ENCODE measurements around the gene ADGRV1.

ADGRV1 gene

GRCh38 chr5:91139572-91140200 is 581.1 kb downstream of the ADGRV1 start:
- Histone ChIP-seq H3K27ac (ENCODE audit: low read depth in 2 of 2, low read length in 2 of 2) (peak overlapping the region; percentile 41 to 54), H3K4me1 (ENCODE audit: control insufficient read depth in 2 of 2, insufficient read depth in 2 of 2, low read length in 2 of 2) (peaks cover 4 to 9% of the 10 kb centered on the region in 2 donors), H3K27me3 (ENCODE audit: control insufficient read depth in 2 of 2, insufficient read depth in 2 of 2, low read length in 2 of 2) (no peaks in the 10 kb centered on the region), H3K4me3 (ENCODE audit: low read length in 2 of 2) (no peak overlapping the region), H3K9ac (ENCODE audit: low read depth in 1 of 2, low read length in 2 of 2) (no peak overlapping the region), H3K9me3 (ENCODE audit: control insufficient read depth in 2 of 2, low read length in 2 of 2) (no peaks in the 10 kb centered on the region), H3K36me3 (ENCODE audit: control insufficient read depth in 2 of 2, insufficient read depth in 2 of 2, low read length in 2 of 2) (no peaks in the 10 kb centered on the region)

GRCh38 chr5:91140657-91141056 is 582.1 kb downstream of the ADGRV1 start:
- H3K4me3 ChIP-seq (ENCODE audit: low read length in 2 of 2) = no peak overlapping the region
- no peaks in the 10 kb centered on the region for H3K27me3 ChIP-seq (ENCODE audit: control insufficient read depth in 2 of 2, insufficient read depth in 2 of 2, low read length in 2 of 2)
- H3K9me3 ChIP-seq (ENCODE audit: control insufficient read depth in 2 of 2, low read length in 2 of 2) = no peaks in the 10 kb centered on the region
- H3K4me1 ChIP-seq (ENCODE audit: control insufficient read depth in 2 of 2, insufficient read depth in 2 of 2, low read length in 2 of 2) = peaks cover 4 to 9% of the 10 kb centered on the region in 2 donors
- no peak overlapping the region for H3K9ac ChIP-seq (ENCODE audit: low read depth in 1 of 2, low read length in 2 of 2)
- H3K27ac ChIP-seq (ENCODE audit: low read depth in 2 of 2, low read length in 2 of 2) = no peak overlapping the region
- H3K36me3 ChIP-seq (ENCODE audit: control insufficient read depth in 2 of 2, insufficient read depth in 2 of 2, low read length in 2 of 2) = no peaks in the 10 kb centered on the region

GRCh38 chr5:91141642-91142041 is 583.0 kb downstream of the ADGRV1 start:
- Histone ChIP-seq H3K27ac (ENCODE audit: low read depth in 2 of 2, low read length in 2 of 2) (no peak overlapping the region), H3K4me3 (ENCODE audit: low read length in 2 of 2) (no peak overlapping the region), H3K9ac (ENCODE audit: low read depth in 1 of 2, low read length in 2 of 2) (no peak overlapping the region), H3K27me3 (ENCODE audit: control insufficient read depth in 2 of 2, insufficient read depth in 2 of 2, low read length in 2 of 2) (no peaks in the 10 kb centered on the region), H3K36me3 (ENCODE audit: control insufficient read depth in 2 of 2, insufficient read depth in 2 of 2, low read length in 2 of 2) (no peaks in the 10 kb centered on the region), H3K4me1 (ENCODE audit: control insufficient read depth in 2 of 2, insufficient read depth in 2 of 2, low read length in 2 of 2) (peaks cover 4 to 9% of the 10 kb centered on the region in 2 donors), H3K9me3 (ENCODE audit: control insufficient read depth in 2 of 2, low read length in 2 of 2) (no peaks in the 10 kb centered on the region)

- Histone ChIP-seq H3K4me1 (ENCODE audit: control insufficient read depth in 2 of 2, insufficient read depth in 2 of 2, low read length in 2 of 2) (peaks cover 4 to 9% of the 10 kb centered on the region in 2 donors), H3K9ac (ENCODE audit: low read depth in 1 of 2, low read length in 2 of 2) (no peak overlapping the region), H3K27ac (ENCODE audit: low read depth in 2 of 2, low read length in 2 of 2) (no peak overlapping the region), H3K9me3 (ENCODE audit: control insufficient read depth in 2 of 2, low read length in 2 of 2) (no peaks in the 10 kb centered on the region), H3K36me3 (ENCODE audit: control insufficient read depth in 2 of 2, insufficient read depth in 2 of 2, low read length in 2 of 2) (no peaks in the 10 kb centered on the region), H3K4me3 (ENCODE audit: low read length in 2 of 2) (no peak overlapping the region), H3K27me3 (ENCODE audit: control insufficient read depth in 2 of 2, insufficient read depth in 2 of 2, low read length in 2 of 2) (no peaks in the 10 kb centered on the region)
Observed at GRCh38 chr5:91142386-91142785, 583.8 kb downstream of the ADGRV1 start.

- no peak overlapping the region for H3K4me3 ChIP-seq (ENCODE audit: low read length in 2 of 2)
- H3K4me1 ChIP-seq (ENCODE audit: control insufficient read depth in 2 of 2, insufficient read depth in 2 of 2, low read length in 2 of 2) = peaks cover 4 to 9% of the 10 kb centered on the region in 2 donors
- no peaks in the 10 kb centered on the region for H3K36me3 ChIP-seq (ENCODE audit: control insufficient read depth in 2 of 2, insufficient read depth in 2 of 2, low read length in 2 of 2)
- no peaks in the 10 kb centered on the region for H3K9me3 ChIP-seq (ENCODE audit: control insufficient read depth in 2 of 2, low read length in 2 of 2)
- H3K27ac ChIP-seq (ENCODE audit: low read depth in 2 of 2, low read length in 2 of 2) = no peak overlapping the region
- no peaks in the 10 kb centered on the region for H3K27me3 ChIP-seq (ENCODE audit: control insufficient read depth in 2 of 2, insufficient read depth in 2 of 2, low read length in 2 of 2)
- H3K9ac ChIP-seq (ENCODE audit: low read depth in 1 of 2, low read length in 2 of 2) = no peak overlapping the region
Observed at GRCh38 chr5:91142819-91143218, 584.2 kb downstream of the ADGRV1 start.

- Histone ChIP-seq H3K27ac (ENCODE audit: low read depth in 2 of 2, low read length in 2 of 2) (no peak overlapping the region), H3K4me3 (ENCODE audit: low read length in 2 of 2) (no peak overlapping the region), H3K27me3 (ENCODE audit: control insufficient read depth in 2 of 2, insufficient read depth in 2 of 2, low read length in 2 of 2) (no peaks in the 10 kb centered on the region), H3K36me3 (ENCODE audit: control insufficient read depth in 2 of 2, insufficient read depth in 2 of 2, low read length in 2 of 2) (no peaks in the 10 kb centered on the region), H3K9ac (ENCODE audit: low read depth in 1 of 2, low read length in 2 of 2) (no peak overlapping the region), H3K9me3 (ENCODE audit: control insufficient read depth in 2 of 2, low read length in 2 of 2) (no peaks in the 10 kb centered on the region), H3K4me1 (ENCODE audit: control insufficient read depth in 2 of 2, insufficient read depth in 2 of 2, low read length in 2 of 2) (peaks cover 4 to 9% of the 10 kb centered on the region in 2 donors)
Observed at GRCh38 chr5:91143840-91144239, 585.2 kb downstream of the ADGRV1 start.

GRCh38 chr5:91144491-91145332 is 586.1 kb downstream of the ADGRV1 start:
- Histone ChIP-seq H3K27me3 (ENCODE audit: control insufficient read depth in 2 of 2, insufficient read depth in 2 of 2, low read length in 2 of 2) (no peaks in the 10 kb centered on the region), H3K27ac (ENCODE audit: low read depth in 2 of 2, low read length in 2 of 2) (peak overlapping the region; percentile 1 to 37), H3K4me3 (ENCODE audit: low read length in 2 of 2) (no peak overlapping the region), H3K36me3 (ENCODE audit: control insufficient read depth in 2 of 2, insufficient read depth in 2 of 2, low read length in 2 of 2) (no peaks in the 10 kb centered on the region), H3K4me1 (ENCODE audit: control insufficient read depth in 2 of 2, insufficient read depth in 2 of 2, low read length in 2 of 2) (peaks cover 4 to 7% of the 10 kb centered on the region in 2 donors), H3K9me3 (ENCODE audit: control insufficient read depth in 2 of 2, low read length in 2 of 2) (no peaks in the 10 kb centered on the region), H3K9ac (ENCODE audit: low read depth in 1 of 2, low read length in 2 of 2) (no peak overlapping the region)

- Histone ChIP-seq H3K27me3 (ENCODE audit: control insufficient read depth in 2 of 2, insufficient read depth in 2 of 2, low read length in 2 of 2) (no peaks in the 10 kb centered on the region), H3K9ac (ENCODE audit: low read depth in 1 of 2, low read length in 2 of 2) (no peak overlapping the region), H3K9me3 (ENCODE audit: control insufficient read depth in 2 of 2, low read length in 2 of 2) (no peaks in the 10 kb centered on the region), H3K27ac (ENCODE audit: low read depth in 2 of 2, low read length in 2 of 2) (no peak overlapping the region), H3K4me3 (ENCODE audit: low read length in 2 of 2) (no peak overlapping the region), H3K36me3 (ENCODE audit: control insufficient read depth in 2 of 2, insufficient read depth in 2 of 2, low read length in 2 of 2) (no peaks in the 10 kb centered on the region), H3K4me1 (ENCODE audit: control insufficient read depth in 2 of 2, insufficient read depth in 2 of 2, low read length in 2 of 2) (peaks cover 2 to 7% of the 10 kb centered on the region in 2 donors)
Observed at GRCh38 chr5:91145333-91145620, 586.7 kb downstream of the ADGRV1 start.

- H3K27ac ChIP-seq (ENCODE audit: low read depth in 2 of 2, low read length in 2 of 2) = no peak overlapping the region
- H3K27me3 ChIP-seq (ENCODE audit: control insufficient read depth in 2 of 2, insufficient read depth in 2 of 2, low read length in 2 of 2) = no peaks in the 10 kb centered on the region
- peaks cover 2 to 7% of the 10 kb centered on the region in 2 donors for H3K4me1 ChIP-seq (ENCODE audit: control insufficient read depth in 2 of 2, insufficient read depth in 2 of 2, low read length in 2 of 2)
- no peak overlapping the region for H3K4me3 ChIP-seq (ENCODE audit: low read length in 2 of 2)
- no peak overlapping the region for H3K9ac ChIP-seq (ENCODE audit: low read depth in 1 of 2, low read length in 2 of 2)
- no peaks in the 10 kb centered on the region for H3K36me3 ChIP-seq (ENCODE audit: control insufficient read depth in 2 of 2, insufficient read depth in 2 of 2, low read length in 2 of 2)
- no peaks in the 10 kb centered on the region for H3K9me3 ChIP-seq (ENCODE audit: control insufficient read depth in 2 of 2, low read length in 2 of 2)
Observed at GRCh38 chr5:91146230-91146629, 587.6 kb downstream of the ADGRV1 start.

GRCh38 chr5:91146905-91147600 is 588.5 kb downstream of the ADGRV1 start:
- Histone ChIP-seq H3K4me1 (ENCODE audit: control insufficient read depth in 2 of 2, insufficient read depth in 2 of 2, low read length in 2 of 2) (peaks cover 0 to 7% of the 10 kb centered on the region in 2 donors), H3K36me3 (ENCODE audit: control insufficient read depth in 2 of 2, insufficient read depth in 2 of 2, low read length in 2 of 2) (no peaks in the 10 kb centered on the region), H3K9ac (ENCODE audit: low read depth in 1 of 2, low read length in 2 of 2) (no peak overlapping the region), H3K27me3 (ENCODE audit: control insufficient read depth in 2 of 2, insufficient read depth in 2 of 2, low read length in 2 of 2) (no peaks in the 10 kb centered on the region), H3K9me3 (ENCODE audit: control insufficient read depth in 2 of 2, low read length in 2 of 2) (no peaks in the 10 kb centered on the region), H3K27ac (ENCODE audit: low read depth in 2 of 2, low read length in 2 of 2) (no peak overlapping the region), H3K4me3 (ENCODE audit: low read length in 2 of 2) (no peak overlapping the region)
